ENCODE data around the gene UBALD2.

UBALD2 gene

DNA sequence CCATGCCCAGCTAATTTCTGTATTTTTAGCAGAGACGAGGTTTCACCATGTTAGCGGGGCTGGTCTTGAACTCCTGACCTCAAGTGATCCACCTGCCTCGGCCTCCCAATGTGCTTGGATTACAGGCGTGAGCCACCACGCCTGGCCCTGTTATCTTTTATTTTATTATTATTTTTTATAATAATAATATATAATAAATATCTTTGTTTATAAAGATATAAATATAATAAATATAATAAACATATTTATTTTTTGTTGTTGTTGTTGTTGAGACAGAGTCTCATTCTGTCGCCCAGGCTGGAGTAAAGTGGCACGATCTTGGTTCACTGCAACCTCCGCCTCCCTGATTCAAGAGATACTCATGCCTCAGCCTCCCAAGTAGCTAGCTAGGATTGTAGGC lies 17.8 kb upstream of the UBALD2 start:
- TF ChIP-seq, protein P1, sequence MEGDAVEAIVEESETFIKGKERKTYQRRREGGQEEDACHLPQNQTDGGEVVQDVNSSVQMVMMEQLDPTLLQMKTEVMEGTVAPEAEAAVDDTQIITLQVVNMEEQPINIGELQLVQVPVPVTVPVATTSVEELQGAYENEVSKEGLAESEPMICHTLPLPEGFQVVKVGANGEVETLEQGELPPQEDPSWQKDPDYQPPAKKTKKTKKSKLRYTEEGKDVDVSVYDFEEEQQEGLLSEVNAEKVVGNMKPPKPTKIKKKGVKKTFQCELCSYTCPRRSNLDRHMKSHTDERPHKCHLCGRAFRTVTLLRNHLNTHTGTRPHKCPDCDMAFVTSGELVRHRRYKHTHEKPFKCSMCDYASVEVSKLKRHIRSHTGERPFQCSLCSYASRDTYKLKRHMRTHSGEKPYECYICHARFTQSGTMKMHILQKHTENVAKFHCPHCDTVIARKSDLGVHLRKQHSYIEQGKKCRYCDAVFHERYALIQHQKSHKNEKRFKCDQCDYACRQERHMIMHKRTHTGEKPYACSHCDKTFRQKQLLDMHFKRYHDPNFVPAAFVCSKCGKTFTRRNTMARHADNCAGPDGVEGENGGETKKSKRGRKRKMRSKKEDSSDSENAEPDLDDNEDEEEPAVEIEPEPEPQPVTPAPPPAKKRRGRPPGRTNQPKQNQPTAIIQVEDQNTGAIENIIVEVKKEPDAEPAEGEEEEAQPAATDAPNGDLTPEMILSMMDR (IDR thresholded peaks at IDR 0.05): no peak
- H3K27me3 ChIP-seq (ENCODE audit: control insufficient read depth, insufficient read depth, low read length): no peaks in the 10 kb centered on the region
- no peak overlapping the region for H3K27ac ChIP-seq

DNA sequence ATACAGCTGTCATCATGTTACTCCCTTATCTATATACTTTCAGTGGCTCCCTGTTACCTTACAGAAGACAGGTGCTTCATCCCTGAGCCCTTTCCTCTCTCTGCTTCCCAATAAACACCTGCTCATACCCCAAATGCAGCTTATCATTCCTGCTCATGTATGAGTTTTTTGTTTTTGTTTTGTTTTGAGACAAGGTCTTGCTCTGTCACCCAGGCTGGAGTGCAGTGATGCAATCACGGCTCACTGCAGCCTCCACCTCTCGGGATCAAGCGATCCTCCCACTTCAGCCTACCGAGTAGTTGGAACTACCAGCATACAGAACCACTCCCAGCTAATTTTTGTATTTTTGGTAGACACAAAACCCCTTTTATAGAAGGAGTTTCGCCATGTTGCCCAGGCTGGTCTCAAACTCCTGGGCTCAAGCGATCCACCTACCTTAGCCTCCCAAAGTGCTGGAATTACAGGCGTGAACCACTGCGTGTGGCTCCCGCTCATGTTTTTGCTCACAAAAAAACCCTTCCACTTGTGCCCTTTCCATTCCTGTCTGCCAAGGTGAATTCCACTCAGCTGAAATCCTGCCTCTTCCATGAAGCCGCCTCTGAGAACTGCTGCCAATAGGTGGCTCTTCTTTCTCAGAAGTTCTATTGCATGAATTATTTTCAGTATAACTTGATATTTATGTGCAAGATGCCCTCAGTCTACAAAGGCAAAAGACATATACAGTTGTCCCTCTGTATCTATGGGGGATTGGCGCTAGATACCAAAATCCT lies 16.9 kb upstream of the UBALD2 start:
- TF ChIP-seq, protein P1 (IDR thresholded peaks at IDR 0.05): peak; percentile 43
- H3K36me3 ChIP-seq (ENCODE audit: control insufficient read depth, insufficient read depth, low read length): no peaks in the 10 kb centered on the region
- peak overlapping the region; percentile 53 for H2AFZ ChIP-seq
- H3K9me3 ChIP-seq (ENCODE audit: control insufficient read depth, low read length): no peaks in the 10 kb centered on the region
- H3K27ac ChIP-seq: peak overlapping the region; percentile 34
- no peaks in the 10 kb centered on the region for H3K27me3 ChIP-seq (ENCODE audit: control insufficient read depth, insufficient read depth, low read length)
- no peak overlapping the region for H3K9ac ChIP-seq
- H3K4me2 ChIP-seq (ENCODE audit: low read length): peak overlapping the region; percentile 39
- peaks cover 19% of the 10 kb centered on the region for H3K4me1 ChIP-seq
- no peak overlapping the region for H3K4me3 ChIP-seq (ENCODE audit: low read depth, low read length)
- peaks cover under 1% of the 10 kb centered on the region for H3K79me2 ChIP-seq

More for the DNA sequence above, 17.8 kb upstream of the UBALD2 start:
- Histone ChIP-seq H3K79me2 (peaks cover 3% of the 10 kb centered on the region), H3K9me3 (ENCODE audit: control insufficient read depth, low read length) (no peaks in the 10 kb centered on the region), H3K4me2 (ENCODE audit: low read length) (no peak overlapping the region), H3K4me1 (peaks cover 19% of the 10 kb centered on the region), H2AFZ (peak overlapping the region; percentile 53), H3K36me3 (ENCODE audit: control insufficient read depth, insufficient read depth, low read length) (no peaks in the 10 kb centered on the region), H3K9ac (no peak overlapping the region), H3K4me3 (ENCODE audit: low read depth, low read length) (no peak overlapping the region)

DNA sequence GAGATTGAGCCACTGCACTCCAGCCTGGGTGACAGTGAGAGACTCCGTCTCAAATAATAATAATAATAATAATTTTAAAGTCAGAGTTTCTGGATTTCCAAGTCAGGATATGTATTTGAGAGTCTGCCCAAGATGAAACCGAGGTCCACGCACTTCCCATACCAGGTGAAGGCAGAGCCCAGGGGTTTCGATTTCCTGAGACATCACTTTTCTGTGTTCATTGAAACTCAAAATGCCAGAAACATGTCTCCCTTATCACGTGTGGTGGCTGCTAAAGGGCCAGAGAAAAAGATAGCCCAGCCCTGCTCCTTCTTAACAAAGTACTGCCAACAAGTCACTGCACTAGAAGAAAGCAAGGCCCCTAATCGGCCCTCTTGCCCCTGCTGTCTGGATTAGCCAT lies 15.0 kb upstream of the UBALD2 start:
- Histone ChIP-seq H3K9me3 (ENCODE audit: control insufficient read depth, low read length) (no peaks in the 10 kb centered on the region), H3K27me3 (ENCODE audit: control insufficient read depth, insufficient read depth, low read length) (no peaks in the 10 kb centered on the region), H3K79me2 (no peaks in the 10 kb centered on the region), H2AFZ (no peak overlapping the region), H3K4me1 (peaks cover 19% of the 10 kb centered on the region), H3K36me3 (ENCODE audit: control insufficient read depth, insufficient read depth, low read length) (no peaks in the 10 kb centered on the region), H3K4me2 (ENCODE audit: low read length) (no peak overlapping the region), H3K4me3 (ENCODE audit: low read depth, low read length) (no peak overlapping the region), H3K27ac (no peak overlapping the region), H3K9ac (no peak overlapping the region)
- TF ChIP-seq, protein P1 (IDR thresholded peaks at IDR 0.05): no peak

DNA sequence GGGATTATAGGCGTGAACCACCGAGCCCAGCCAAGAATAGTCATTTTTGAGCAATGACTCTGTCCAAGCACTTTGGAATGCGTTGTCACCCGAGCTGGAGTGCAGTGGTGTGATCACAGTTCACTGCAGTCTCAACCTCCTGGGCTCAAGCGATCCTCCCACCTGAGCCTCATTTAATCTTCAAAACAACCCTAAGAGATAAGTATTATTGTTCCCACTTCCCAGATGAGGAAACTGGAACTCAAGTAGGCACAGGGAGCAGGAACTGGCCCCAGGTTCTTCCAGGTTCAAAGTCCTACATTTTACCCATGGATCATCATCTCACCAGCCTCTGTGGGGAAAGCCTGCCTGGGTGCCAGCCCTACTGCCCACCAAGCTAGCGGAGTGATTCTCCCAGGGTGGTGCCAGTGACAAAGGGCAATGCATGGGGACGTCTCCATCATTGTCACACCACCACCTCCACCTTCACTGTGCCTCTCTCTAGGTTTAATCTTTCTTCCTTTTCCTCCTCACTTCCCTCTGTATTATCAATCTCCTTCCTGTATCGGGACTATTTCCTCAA lies 13.6 kb upstream of the UBALD2 start:
- H3K36me3 ChIP-seq (ENCODE audit: control insufficient read depth, insufficient read depth, low read length): no peaks in the 10 kb centered on the region
- H3K27me3 ChIP-seq (ENCODE audit: control insufficient read depth, insufficient read depth, low read length): no peaks in the 10 kb centered on the region
- no peak overlapping the region for H3K27ac ChIP-seq
- H3K4me3 ChIP-seq (ENCODE audit: low read depth, low read length): no peak overlapping the region
- no peak overlapping the region for H2AFZ ChIP-seq
- H3K79me2 ChIP-seq: no peaks in the 10 kb centered on the region
- no peak overlapping the region for H3K4me2 ChIP-seq (ENCODE audit: low read length)
- no peak overlapping the region for H3K9ac ChIP-seq
- TF ChIP-seq, protein P1 (IDR thresholded peaks at IDR 0.05): no peak
- H3K9me3 ChIP-seq (ENCODE audit: control insufficient read depth, low read length): no peaks in the 10 kb centered on the region
- H3K4me1 ChIP-seq: peaks cover 14% of the 10 kb centered on the region
